Left lung (tissue), 10 donors: ENCODE measurements around the gene ZDHHC13. TPM values are rescaled to one million over a fixed set of nuclear protein-coding genes. Genes with fewer than 3 reads are reported as not detected.

Experiments
- ATAC-seq: fragments of 200-7000 bp; cut with Tn5 transposase; one replicate; pipeline ENCODE4 v1.9.1; 2020; ENCODE audit warnings: moderate library complexity
- DNase-seq, 4 donors: peaks; one replicate each; pipeline ENCODE4 v3.0.0-alpha.2; 2013 to 2020
- H3K27ac ChIP-seq, 2 donors: fragments of 200-600 bp; sonication (generic) in 1 of 2; one replicate each; pipeline versions ENCODE4 v1.5.0 to v1.8.0; 2020 to 2021
- H3K27me3 ChIP-seq, 2 donors: fragments of 200-600 bp; sonication (generic) in 1 of 2; one replicate each; pipeline versions ENCODE4 v1.5.0 to v1.8.0; 2020 to 2021
- H3K36me3 ChIP-seq, 2 donors: fragments of 200-600 bp; sonication (generic) in 1 of 2; one replicate each; pipeline versions ENCODE4 v1.5.0 to v1.8.0; 2020 to 2021
- H3K4me1 ChIP-seq, 2 donors: fragments of 200-600 bp; one replicate each; pipeline ENCODE4 v1.8.0; 2021
- H3K4me3 ChIP-seq, 2 donors: fragments of 200-600 bp; sonication (generic) in 1 of 2; one replicate each; pipeline versions ENCODE4 v1.5.0 to v1.8.0; 2020 to 2021; ENCODE audit warnings: mild to moderate bottlenecking in 1 of 2
- H3K9me3 ChIP-seq, 2 donors: fragments of 200-600 bp; sonication (generic) in 1 of 2; one replicate each; pipeline versions ENCODE4 v1.5.0 to v1.8.0; 2020 to 2021
- CTCF ChIP-seq, 2 donors: fragments of 200-600 bp; sonication (generic) in 1 of 2; IDR thresholded peaks; one replicate each; pipeline versions ENCODE4 v1.5.0 to v1.8.0; 2021; ENCODE audit warnings: antibody characterized with exemption in 2 of 2
- intact Hi-C, 2 donors: fragments of 100-400 bp; cut with DNase I; formaldehyde crosslinking; loops; one replicate each; pipeline versions ENCODE4 v1.11.2 to v1.14.2; 2022
- polyA plus RNA-seq, 6 donors: library from polyadenylated mRNA; unstranded; fragments of 120-200 nt; gene quantifications; one replicate each; pipeline ENCODE4 v1.2.1, GENCODE V29; 2013; ENCODE audit not compliant: insufficient read length in 6 of 6
- total RNA-seq, 2 donors: library from RNA; stranded (reverse); fragmentation: NEBNext Ultra II Directional; extraction: Animal tissue kit (Norgen Biotek cat#: 25700); gene quantifications; one replicate each; pipeline ENCODE4 v1.2.1, GENCODE V29; 2021
- donor health status: DM: no; HTN: yes; CAD: no.
- donor health status: DM: no; HTN: no; CAD: no.

ZDHHC13 gene
- total and polyA plus RNA-seq, 8 donors: 13.7 to 37.9 (median 25.0) TPM

- no peaks in the 10 kb centered on the region for H3K9me3 ChIP-seq
- no peaks in the 10 kb centered on the region for H3K27me3 ChIP-seq
- TF ChIP-seq CTCF (IDR thresholded peaks at IDR 0.05): no peak
- H3K4me3 ChIP-seq: no peak overlapping the region
- intact Hi-C loops: no loop called here
- no peaks in the 10 kb centered on the region for H3K36me3 ChIP-seq
- H3K4me1 ChIP-seq: no peaks in the 10 kb centered on the region
- ATAC-seq: no peak
- no peak overlapping the region for H3K27ac ChIP-seq
- DNase-seq: no peak
Measured at GRCh38 chr11:19089421-19089820, 27.5 kb upstream of the ZDHHC13 start.

- Histone ChIP-seq H3K4me1 (no peaks in the 10 kb centered on the region), H3K36me3 (no peaks in the 10 kb centered on the region), H3K27me3 (no peaks in the 10 kb centered on the region), H3K27ac (no peak overlapping the region), H3K4me3 (no peak overlapping the region), H3K9me3 (no peaks in the 10 kb centered on the region)
- intact Hi-C loops: no loop called here
- no peak for ATAC-seq
- TF ChIP-seq CTCF (IDR thresholded peaks at IDR 0.05): no peak
- no peak for DNase-seq
Measured at GRCh38 chr11:19091366-19091765, 25.6 kb upstream of the ZDHHC13 start.

- ATAC-seq: no peak
- intact Hi-C loops: no loop called here
Measured at GRCh38 chr11:19092342-19092741, 24.6 kb upstream of the ZDHHC13 start.

GRCh38 chr11:19092850-19093249 lies 24.1 kb upstream of the ZDHHC13 start:
- Histone ChIP-seq H3K9me3 (no peaks in the 10 kb centered on the region), H3K4me1 (no peaks in the 10 kb centered on the region), H3K27ac (no peak overlapping the region), H3K36me3 (no peaks in the 10 kb centered on the region), H3K27me3 (no peaks in the 10 kb centered on the region), H3K4me3 (no peak overlapping the region)
- intact Hi-C loops: no loop called here
- DNase-seq (no peak), ATAC-seq (no peak)
- TF ChIP-seq CTCF (IDR thresholded peaks at IDR 0.05): no peak

More at GRCh38 chr11:19092342-19092741, 24.6 kb upstream of the ZDHHC13 start:
- Histone ChIP-seq H3K36me3 (no peaks in the 10 kb centered on the region), H3K4me1 (no peaks in the 10 kb centered on the region), H3K27me3 (no peaks in the 10 kb centered on the region), H3K9me3 (no peaks in the 10 kb centered on the region), H3K4me3 (no peak overlapping the region), H3K27ac (no peak overlapping the region)
- TF ChIP-seq CTCF (IDR thresholded peaks at IDR 0.05): no peak
- no peak for DNase-seq

GRCh38 chr11:19093976-19094375 lies 23.0 kb upstream of the ZDHHC13 start:
- Histone ChIP-seq H3K4me1 (no peaks in the 10 kb centered on the region), H3K36me3 (no peaks in the 10 kb centered on the region), H3K27me3 (no peaks in the 10 kb centered on the region), H3K27ac (no peak overlapping the region), H3K4me3 (no peak overlapping the region), H3K9me3 (no peaks in the 10 kb centered on the region)
- no peak for TF ChIP-seq CTCF (IDR thresholded peaks at IDR 0.05)
- ATAC-seq (no peak), DNase-seq (no peak)
- intact Hi-C loops: no loop called here
